ENCODE results near the gene GRIK3.
"Not testable (repeated sequence)": the region's sequence is repeated elsewhere in the genome, so short reads cannot be mapped to it uniquely, and the experiment has no call there.

GRIK3 gene

GRCh38 chr1:36909946-36910725 is 124.2 kb downstream of the GRIK3 start:
- no peak for DNase-seq (ENCODE audit: low read depth in 2 of 2)

DNA sequence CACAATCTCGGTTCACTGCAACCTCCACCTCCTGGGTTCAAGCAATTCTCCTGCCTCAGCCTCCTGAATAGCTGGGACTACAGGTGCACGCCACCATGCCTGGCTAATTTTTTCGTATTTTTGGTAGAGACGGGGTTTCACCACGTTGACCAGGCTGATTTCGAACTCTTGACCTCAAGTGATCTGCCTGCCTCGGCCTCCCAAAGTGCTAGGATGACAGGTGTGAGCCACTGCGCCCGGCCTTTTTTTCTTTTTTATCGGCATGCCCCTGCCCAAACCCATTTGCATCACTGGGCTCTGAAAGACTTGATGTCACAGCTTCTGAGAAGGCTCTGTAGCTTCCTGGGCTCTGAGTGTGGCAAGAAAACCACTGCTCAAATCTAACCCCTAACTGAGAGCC is 125.0 kb downstream of the GRIK3 start:
- not testable (repeated sequence) for DNase-seq (ENCODE audit: low read depth in 2 of 2)

- DNase-seq (ENCODE audit: low read depth in 2 of 2): no peak
These were observed 126.2 kb downstream of the GRIK3 start for GRCh38 chr1:36908096-36908495.

DNA sequence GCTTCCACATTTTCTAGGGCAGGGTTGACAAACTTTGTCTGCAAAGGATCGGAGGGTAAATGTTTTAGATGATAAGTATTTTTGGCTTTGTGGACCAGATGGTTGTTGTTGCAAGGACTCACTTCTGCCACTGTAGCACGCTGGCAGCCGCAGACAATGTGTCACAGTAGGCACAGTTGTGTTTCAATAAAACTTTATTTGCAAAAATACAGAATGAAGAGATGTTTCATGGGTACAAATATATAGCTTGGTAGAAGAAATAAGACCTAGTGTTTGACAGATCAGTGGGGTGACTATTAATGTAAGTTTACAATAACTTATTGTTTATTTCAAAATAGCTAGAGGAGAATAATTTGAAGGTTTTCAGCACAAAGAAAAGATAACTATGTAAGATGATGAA is 127.8 kb downstream of the GRIK3 start:
- DNase-seq (ENCODE audit: low read depth in 2 of 2): no peak

DNA sequence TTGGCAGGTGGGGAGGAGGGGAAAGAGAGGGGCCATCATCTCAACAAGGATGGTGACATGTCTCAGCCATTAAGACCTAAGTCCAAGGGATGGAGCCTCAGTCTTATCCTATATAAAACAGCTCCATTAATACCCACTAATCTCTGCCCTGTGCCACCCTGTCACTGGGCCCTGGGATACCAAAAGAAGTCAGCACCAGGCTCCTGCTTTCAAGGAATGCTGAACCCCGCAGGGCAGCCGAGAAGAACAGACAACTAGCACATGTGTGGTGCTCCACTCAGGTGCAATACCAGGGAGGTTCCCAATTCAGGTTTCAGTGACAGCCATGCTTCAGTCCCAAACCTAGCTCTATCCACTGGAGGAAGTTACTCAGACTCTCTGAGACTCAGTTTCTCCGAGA is 128.4 kb downstream of the GRIK3 start:
- no peak for DNase-seq (ENCODE audit: low read depth in 2 of 2)

DNA sequence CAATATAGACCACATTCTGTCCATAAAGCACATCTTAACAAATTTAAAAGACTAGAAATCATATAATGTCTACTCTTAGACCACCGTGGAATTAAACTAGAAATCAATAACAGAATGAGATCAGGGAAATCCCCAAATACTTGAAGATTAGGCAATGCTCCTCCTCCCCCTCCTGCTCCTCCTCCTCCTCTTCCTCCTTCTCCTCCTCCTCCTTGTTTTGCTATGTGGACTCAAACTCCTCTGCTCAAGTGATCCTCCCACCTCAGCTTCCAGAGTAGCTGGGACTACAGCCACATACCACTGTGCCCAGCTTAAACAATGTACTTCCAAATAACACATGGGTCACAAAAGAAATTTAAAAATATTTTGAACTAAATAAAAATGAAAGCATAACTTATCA is 134.2 kb downstream of the GRIK3 start:
- DNase-seq (ENCODE audit: low read depth in 2 of 2): no peak

GRCh38 chr1:36897813-36898212 is 136.5 kb downstream of the GRIK3 start:
- DNase-seq (ENCODE audit: low read depth in 2 of 2): not testable (repeated sequence)

DNA sequence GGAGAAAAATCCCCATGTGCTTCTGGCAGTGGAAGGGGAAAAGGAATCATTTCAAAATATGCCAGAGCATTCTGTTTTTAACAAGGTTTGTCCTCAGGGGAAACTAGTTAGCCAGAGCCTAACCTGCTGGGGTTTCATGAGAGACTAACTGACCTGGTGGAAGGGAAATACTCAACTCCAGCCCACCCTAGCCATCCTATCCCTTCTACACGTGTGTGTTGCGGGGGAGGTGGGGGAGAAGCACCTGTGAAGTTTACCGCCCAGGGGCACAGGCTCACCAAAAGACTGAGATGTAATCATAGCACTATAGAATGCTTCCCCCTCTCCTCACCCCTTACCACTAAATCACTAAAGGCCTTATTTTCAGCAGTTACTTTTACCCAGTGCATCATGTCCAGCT is 139.5 kb downstream of the GRIK3 start:
- DNase-seq (ENCODE audit: low read depth in 2 of 2): no peak

- no peak for DNase-seq (ENCODE audit: low read depth in 2 of 2)
These were observed 143.5 kb downstream of the GRIK3 start for GRCh38 chr1:36890776-36891175.

- DNase-seq (ENCODE audit: low read depth in 2 of 2): no peak
These were observed 144.7 kb downstream of the GRIK3 start for GRCh38 chr1:36889478-36890226.

DNA sequence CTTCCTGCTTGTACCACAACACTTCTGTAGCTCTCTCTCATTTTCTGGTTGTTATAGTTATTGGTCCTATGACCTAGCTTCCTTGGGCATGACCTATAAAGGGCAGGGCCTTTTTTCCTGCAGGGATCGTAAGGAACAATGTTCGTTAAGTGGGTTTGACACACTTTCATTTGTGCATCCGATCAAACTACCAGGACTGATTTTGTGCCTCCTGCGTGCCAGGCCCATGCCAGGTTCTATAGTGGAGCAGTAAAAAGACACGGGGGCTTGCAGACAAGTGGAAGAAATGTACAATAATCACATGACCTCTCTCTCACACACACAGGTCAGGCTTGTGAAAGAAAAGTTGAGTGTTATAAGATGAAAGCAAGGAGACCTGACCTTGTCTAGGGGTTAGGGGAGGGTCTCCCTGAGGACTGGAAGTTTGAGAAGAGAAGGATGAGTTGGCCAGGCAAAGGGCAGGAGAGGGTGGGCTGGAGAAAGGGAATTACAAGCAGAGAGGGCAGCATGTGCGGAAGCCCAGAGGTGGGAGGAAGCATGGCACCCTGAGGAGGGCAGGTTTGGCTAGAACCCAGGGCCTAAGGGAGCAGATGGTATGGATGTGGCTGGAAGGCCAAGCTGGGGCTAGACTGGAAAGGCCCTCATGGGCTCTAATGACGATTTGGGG is 145.4 kb downstream of the GRIK3 start:
- no peak for DNase-seq (ENCODE audit: low read depth in 2 of 2)

DNA sequence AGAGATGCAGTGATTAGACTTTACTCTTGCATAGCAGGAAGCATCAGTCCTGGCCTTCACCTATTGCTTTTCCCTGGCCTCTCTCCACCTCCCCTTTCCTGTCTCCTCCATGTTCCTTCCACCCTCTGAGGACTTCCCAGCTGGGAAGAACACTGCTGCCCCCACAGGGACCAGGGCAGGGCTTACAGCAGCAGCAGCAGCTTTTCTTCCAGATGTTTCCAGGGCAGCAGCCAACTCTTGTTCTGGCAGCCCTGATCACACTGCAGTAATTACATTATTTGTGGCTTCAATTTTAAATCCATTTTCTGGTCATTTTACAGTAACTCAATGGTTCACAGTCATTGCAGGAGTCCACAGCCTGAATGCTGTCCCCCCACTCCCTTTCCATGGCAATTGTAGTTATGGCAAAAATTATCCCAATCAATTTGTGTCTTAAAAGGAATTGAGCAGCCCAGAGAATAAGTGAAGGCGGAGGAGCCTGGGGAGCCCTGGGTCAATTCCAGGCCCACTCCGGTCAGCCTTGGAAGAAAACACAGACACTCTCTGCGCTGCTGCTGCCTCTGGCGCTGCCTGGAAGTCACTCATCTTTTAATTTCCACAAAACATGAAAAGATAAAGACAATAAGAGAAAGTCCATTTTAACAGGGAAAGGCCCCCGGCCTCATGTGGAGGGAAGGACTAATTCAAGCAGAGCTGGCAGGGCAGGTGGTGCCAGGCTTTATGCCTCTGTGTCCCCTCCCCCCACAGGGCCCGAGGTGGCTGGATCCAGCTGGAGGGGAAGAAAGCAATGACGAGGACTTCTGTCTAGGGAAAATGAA is 148.6 kb downstream of the GRIK3 start:
- no peak for DNase-seq (ENCODE audit: low read depth in 2 of 2)

DNA sequence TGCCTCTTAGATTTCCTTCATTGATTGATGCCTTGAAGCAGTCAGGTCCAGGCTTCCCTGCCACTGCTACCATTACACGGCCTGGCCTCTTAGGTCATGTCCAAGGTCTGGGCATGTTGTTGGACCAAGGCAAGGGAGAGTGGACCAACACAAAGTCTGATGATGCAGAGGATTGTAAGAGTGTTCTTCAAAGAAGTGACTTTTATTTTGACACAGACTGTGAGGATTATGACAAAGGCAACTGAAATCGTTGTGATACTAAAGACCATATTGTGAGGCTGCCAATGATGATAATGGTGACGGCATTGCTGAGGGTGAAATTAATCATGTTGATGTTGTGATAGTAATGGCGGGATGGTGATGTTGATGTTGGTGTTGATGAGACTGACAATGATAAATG is 149.5 kb downstream of the GRIK3 start:
- no peak for DNase-seq (ENCODE audit: low read depth in 2 of 2)

DNA sequence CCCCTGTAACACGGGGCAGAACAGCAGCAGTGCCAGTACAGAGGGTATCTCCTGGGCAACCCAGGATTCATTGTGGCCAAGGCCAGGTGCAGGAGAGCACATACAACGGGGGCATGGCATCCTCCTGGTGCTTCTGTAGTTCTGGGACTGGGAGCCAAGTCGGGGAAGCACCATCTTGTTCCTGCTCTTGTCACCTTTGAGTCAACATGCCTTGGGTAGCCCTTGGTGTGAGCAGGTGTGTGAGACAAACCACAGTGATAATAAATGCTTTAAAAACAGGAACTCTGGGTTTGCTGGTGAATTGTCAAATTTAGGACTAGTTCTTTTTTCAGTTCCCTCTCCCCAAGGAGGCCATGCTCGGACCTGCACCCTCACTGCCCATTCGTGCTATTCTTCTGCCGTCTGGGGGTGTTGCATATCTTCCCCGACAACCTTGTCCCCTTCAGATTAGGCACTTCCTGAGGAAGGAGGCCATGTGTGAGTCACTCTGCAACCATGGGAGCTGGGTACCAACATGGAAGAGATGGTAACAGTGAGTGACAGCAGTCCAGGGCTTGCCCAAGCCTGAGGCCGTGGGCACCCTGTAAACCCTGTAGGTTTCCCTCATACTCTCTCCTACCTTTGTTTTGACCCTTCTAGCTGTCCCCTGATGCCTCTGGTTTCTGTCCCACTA is 150.2 kb downstream of the GRIK3 start:
- no peak for DNase-seq (ENCODE audit: low read depth in 2 of 2)

DNA sequence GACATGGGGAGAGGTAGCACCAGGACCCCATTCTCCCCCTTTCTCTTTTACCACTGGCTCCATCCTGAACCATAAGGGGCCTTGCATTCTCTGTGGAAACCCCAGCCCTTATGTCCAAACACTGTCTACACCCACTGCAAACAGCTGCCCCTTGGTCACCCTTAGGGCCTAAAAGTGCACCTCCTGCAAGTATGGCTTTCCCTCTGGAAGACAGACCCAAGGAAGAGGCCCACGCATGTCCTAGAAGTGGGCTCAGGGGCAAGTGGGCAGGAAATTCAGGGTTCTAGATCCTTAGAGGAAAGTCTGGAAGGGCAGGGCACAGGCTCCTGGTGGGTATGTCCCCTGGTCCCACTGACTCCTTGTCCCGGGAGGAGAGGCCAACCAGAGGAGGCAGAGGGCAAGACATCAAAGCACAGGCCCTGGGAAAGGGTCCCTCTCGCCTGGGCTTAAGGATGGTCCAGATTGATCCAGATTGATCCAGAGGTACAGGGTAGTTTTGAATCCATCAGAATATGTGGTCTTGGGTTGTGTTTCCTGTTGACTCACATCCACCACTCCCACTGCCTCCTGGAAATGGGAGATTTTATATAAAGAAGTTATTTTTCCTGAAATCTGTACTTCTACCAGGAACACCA is 150.9 kb downstream of the GRIK3 start:
- no peak for DNase-seq (ENCODE audit: low read depth in 2 of 2)

GRCh38 chr1:36882536-36883285 is 151.6 kb downstream of the GRIK3 start:
- DNase-seq (ENCODE audit: low read depth in 2 of 2): no peak

DNA sequence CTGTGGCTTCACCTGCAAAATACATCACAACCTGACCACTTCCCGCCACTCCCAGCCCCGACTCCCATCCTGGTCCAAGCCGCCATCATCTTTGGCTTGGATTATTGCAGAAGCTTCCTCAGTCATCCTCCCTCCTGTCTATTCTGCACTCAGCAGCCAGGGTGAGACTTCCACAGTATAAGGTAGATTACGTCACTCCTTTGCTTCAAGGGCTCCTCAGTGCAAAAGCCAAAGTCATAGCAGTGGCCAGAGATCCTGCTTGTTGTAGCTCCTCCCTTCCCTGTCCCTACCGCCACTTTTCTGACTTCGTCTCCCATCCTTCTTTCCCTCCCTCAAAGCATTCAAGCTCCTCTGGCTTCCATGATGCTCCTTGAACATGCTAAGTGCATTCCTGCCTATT is 152.8 kb downstream of the GRIK3 start:
- no peak for DNase-seq (ENCODE audit: low read depth in 2 of 2)

DNA sequence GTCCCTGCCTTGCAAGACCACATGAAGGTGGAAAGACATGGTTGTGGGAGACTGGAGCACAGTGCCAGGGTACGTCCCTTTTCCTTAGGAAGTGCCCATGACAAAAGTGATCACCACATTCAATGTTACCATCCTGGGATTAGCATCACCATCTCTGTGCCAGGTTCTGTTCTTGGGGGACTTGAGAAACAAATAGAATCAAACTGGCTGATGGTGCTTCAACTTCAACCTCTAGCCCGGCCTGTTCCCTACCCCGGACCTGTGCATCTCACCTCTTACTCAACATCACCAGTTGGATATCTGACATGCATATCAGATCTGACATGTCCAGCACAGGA is 153.3 kb downstream of the GRIK3 start:
- no peak for DNase-seq (ENCODE audit: low read depth in 2 of 2)

GRCh38 chr1:36880155-36881067 is 153.9 kb downstream of the GRIK3 start:
- DNase-seq (ENCODE audit: low read depth in 2 of 2): no peak
